H54 (cell line): ENCODE data around the gene PROC.

ENCODE experiments used
- DNase-seq: peaks from one replicate; pipeline ENCODE4 v3.0.0; 2011; ENCODE audit warnings: low spot score, mixed read lengths; ENCODE audit not compliant: insufficient read length
- FAIRE-seq: peaks from 3 replicates; lab custom pipeline; 2011; peaks lifted over from hg19 to GRCh38; lab: Jason Lieb, UNC
- POLR2A ChIP-seq: IDR thresholded peaks from 2 replicates; pipeline ENCODE4 v1.6.1; 2011; ENCODE audit warnings: low read depth, mild to moderate bottlenecking, low read length

PROC gene

DNA sequence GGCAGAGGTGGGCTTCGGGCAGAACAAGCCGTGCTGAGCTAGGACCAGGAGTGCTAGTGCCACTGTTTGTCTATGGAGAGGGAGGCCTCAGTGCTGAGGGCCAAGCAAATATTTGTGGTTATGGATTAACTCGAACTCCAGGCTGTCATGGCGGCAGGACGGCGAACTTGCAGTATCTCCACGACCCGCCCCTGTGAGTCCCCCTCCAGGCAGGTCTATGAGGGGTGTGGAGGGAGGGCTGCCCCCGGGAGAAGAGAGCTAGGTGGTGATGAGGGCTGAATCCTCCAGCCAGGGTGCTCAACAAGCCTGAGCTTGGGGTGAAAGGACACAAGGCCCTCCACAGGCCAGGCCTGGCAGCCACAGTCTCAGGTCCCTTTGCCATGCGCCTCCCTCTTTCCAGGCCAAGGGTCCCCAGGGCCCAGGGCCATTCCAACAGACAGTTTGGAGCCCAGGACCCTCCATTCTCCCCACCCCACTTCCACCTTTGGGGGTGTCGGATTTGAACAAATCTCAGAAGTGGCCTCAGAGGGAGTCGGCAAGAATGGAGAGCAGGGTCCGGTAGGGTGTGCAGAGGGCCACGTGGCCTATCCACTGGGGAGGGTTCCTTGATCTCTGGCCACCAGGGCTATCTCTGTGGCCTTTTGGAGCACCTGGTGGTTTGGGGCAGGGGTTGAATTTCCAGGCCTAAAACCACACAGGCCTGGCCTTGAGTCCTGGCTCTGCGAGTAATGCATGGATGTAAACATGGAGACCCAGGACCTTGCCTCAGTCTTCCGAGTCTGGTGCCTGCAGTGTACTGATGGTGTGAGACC, at the start of gene PROC:
PROC (plus strand) TSS at position 128 of the 812 bp plus-strand sequence. CDS start 1,516 bp downstream, outside the sequence.
- no peak for TF ChIP-seq POLR2A
- FAIRE-seq (no peak), DNase-seq (no peak)

DNA sequence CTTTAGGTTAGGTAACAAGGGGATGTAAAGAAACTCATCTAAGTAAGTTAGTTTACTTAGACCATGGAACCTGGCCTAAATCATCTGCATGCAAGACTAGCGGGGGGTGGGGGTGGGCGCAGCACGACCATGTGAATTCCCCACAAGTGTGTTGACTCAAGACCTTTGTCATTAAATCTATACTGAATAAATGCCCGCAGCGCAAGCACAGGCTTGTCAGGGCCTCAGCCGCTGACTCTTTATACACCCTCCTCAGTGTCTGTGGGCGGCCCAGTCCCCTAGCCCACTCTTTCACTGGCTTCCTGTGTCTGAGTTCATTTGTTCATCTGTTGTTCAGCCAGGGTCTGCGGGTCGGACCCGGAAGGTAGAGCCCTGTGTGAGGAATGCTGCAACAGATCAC, 48.2 kb upstream of the PROC start:
- no peak for TF ChIP-seq POLR2A
- FAIRE-seq (no peak), DNase-seq (no peak)

DNA sequence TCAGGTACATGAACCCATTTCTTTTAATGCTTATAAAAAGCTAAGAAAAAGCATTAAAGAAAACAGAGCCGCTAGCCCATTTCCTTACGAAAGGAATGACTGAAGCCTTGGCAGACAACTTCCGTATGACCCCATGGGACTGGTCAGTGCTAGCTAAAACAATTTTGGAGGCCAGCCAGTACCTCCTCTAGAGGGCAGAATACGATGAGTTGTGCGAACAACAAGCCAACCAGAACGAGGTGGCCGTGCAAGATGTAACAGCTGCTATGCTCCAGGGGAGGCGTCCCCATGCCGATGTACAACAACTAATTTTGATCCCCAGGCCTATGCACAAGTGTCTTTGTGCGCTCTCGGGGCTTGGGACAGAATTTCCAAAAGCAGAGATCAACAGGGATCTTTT, 47.2 kb upstream of the PROC start:
- no peak for FAIRE-seq
- TF ChIP-seq POLR2A = no peak
- no peak for DNase-seq

DNA sequence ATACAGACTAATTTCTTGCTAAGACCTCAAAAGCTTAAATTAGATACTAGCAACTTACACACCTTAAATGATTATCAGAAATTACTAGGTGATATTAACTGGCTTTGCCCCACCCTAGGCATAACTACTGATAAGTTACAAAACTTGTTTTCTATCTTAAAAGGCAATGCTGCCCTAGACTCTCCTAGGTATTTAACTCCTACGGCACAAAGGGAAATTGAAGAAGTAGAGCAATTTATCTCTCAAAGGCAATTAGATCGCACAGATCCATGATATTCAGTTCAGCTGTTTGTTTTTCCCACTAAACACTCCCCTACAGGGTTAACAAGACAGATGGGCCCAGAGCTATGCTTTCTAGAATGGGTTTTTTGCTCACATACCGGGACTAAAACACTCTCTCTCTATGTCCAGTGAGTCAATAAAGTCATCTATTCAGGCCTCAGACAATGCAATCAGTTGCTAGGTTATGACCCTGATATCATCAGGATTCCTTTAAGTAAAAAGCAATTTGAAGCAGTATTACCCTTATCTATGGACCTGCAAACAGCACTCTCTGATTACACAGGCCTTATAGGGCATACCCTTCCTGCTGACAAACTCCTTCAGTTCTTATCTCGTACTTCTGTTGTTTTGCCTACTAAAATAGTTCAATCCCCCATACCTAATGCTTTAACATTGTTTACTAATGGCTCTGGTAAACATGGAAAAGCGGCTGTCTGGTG, 44.7 kb upstream of the PROC start:
- no peak for TF ChIP-seq POLR2A
- no peak for DNase-seq
- no peak for FAIRE-seq

DNA sequence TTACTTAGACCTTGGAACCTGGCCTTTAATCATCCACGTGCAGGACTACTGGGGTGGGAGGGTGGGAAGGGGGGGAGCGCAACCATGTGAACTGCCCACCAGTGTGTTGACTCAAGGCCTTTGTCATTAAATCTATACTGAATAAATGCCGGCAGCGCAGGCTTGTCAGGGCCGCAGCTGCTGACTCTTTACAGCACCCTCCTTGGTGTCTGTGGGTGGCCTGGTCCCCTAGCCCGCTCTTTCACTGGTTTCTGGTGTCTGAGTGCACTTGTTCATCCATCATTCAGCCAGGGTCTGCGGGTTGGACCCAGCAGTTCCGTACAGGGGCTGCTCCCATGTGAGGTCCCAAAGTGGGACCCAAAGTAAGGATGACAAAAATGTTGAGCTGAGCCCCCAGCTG, 42.0 kb upstream of the PROC start:
- FAIRE-seq (no peak), DNase-seq (no peak)
- TF ChIP-seq POLR2A = no peak

DNA sequence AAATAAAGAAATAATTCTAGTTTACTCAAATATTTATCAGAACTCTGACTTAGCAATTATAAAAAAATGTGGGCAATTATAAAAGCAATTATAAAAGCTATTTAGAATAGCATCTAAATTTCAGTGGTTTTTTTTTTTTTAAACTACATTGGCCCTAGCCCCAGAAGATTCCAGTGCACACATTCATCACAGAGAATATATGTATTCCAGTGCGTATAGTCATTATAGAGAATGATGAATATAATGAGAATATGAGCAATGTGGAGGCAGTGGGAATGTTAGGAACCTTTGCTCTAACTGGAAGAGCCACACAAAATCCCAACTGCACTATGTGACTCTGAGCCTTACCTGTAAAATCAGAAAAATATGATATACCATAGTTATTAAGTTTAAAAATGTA, 41.0 kb upstream of the PROC start:
- DNase-seq = no peak
- FAIRE-seq = no peak
- no peak for TF ChIP-seq POLR2A

DNA sequence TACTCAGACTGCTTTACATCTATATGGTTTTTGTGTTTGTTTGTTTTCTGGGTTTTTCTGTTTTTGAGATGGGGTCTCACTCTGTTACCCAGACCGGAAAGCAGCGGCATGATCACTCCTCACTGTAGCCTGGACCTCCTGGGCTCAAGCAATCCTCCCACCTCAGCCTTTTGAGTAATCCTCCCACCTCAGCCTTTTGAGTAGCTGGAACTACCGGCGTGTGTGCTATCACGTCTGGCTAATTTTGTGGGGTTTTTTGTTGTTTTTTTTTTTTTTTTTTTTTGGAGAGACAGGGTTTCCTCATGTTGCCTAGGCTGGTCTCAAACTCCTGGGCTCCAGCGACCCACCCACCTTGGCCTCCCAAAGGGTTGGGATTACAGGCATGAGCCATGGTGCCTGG, 39.5 kb upstream of the PROC start:
- no peak for DNase-seq
- FAIRE-seq = no peak
- no peak for TF ChIP-seq POLR2A

DNA sequence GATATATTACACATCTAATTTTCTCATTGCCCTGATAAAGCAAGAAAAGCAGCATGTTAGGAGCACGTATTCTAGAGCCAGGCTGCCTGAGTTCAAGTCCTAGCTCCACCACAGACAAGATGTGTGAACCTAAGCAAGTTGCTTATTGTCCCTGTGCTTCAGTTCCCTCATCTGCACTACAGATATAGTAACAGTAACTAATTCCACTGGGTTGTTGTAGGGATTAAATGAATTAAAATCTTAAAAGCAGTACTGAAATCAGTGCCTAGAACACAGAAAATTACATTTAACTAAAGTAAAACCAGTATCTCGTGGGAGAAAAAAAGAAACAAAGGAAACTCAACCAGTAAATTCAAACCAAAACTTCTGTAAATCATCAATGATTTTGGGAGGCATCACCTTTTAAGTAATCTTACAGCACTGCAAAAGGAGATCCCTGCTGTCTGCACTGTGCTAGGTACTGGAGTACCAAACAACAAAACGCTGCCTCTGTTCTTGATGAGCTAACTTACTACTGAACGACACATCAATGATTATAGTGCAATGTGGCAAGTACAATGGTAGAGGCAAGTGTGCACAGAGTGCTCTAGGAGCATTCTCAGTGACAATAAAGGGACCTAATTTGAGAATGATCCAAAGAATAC, 38.4 kb upstream of the PROC start:
- FAIRE-seq (peak; percentile 36), DNase-seq (no peak)
- no peak for TF ChIP-seq POLR2A

DNA sequence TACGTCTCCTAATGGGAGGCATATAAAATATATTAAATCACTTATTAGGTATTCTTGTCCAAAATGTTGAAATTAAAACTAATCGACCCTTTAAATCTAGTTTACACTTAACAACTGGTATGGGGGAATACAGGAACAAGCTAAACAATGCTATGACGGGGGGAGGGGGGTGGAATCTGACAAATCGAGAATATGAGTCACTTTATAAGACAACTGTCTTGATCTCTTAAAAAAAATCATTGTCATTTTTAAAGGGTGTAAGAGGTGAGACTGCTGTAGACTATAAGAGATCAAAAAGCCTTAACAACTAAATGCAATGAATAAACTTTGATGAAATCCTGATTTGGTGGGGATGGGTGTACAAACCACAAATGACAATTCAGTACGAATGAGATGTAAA, 36.5 kb upstream of the PROC start:
- FAIRE-seq (no peak), DNase-seq (no peak)
- no peak for TF ChIP-seq POLR2A

DNA sequence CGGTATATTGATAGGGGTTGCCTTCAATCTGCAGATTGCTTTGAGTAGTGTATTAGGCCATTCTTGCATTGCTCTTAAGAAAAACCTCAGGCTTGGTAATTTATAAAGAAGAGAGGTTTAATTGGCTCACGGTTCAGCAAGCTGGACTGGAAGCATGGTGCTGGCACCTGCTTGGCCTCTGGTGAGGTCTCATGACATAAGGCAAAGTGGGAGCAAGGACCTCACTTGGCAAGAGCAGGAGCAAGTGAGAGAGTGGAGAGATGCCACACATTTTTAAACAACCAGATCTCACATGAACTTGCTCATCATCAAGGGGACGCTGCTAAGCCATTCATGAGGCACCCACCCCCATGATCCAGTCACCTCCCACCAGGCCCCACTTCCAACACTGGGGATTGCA, 35.4 kb upstream of the PROC start:
- FAIRE-seq = peak; percentile 6
- TF ChIP-seq POLR2A = no peak
- DNase-seq = no peak

DNA sequence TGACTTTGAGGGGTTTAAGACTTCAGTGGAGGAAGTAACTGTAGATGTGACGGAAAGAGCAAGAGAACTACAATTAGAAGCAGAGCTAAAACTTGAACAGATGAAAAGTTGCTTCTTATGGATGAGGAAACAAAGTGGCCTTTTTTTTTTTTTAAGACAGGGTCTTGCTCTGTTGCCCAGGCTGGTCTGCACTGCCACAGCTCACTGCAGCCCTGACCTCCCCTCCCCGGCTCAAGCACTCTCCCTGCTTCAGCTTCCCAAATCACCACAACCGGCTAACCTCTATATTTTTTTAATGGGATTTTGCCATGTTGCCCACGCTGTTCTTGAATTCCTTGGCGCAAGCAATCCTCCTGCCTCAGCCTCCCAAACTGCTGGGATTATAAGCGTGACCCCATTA, 33.7 kb upstream of the PROC start:
- DNase-seq (no peak), FAIRE-seq (no peak)
- TF ChIP-seq POLR2A = no peak

DNA sequence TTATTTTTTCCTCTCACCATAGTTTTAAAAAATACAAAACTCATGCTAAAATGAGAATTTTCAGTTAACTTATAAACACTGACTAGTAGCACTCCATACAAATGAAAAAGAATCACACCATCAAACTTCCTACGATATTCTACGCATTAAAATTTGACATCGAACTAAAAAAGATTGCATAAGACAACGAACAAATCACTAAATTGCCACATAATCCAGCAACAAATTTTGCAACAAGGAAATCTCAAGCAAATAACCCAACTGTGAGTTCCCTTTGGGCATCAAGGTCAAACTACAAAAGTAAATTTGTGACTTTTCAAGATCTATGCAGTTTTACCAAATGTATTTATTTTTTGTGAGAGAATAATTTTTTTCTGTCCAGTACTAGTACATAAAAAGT, 32.0 kb upstream of the PROC start:
- no peak for TF ChIP-seq POLR2A
- FAIRE-seq (no peak), DNase-seq (no peak)

DNA sequence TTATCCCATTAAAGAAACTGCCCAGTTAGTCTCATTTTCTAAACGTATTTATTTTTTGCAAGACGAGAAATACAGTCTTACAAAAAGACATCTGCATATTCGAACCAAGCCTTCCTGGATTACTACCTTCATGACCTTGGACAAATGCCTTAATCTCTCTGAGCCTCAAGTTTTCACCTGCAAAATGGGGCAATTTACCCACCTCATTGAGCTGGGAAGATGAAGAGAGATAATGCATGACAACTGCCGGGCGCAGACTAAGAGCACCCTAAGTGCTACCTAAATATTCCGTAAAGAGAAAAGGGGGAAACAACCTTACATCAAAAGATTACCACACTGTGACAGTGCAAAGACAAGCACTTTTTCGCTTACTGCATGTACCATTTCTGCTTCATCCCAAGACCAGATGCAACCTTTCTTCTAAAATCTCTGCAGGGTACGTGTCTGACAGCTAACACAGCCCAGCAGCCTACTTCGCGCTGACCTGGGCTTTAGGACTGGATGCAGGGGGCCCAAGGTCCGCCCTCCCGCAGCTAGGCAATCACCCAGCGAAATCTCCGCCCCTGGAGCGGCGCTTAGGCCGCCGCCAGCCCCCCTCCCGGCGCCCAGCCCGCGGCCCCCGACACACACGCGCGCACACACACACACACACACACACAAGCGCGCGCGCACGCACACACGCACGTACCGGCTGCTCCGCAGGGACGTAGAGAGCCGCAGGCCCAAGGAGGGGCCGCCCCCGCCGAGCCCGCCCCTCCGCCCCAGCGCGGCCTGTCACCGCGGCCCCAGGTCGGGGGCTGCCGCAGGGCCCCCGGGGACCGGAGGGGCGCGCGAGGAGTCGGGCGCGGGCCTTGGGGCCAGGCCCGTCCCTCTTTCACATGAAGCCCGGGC, 31.2 kb upstream of the PROC start:
- peak; percentile 69 for DNase-seq
- FAIRE-seq = no peak
- TF ChIP-seq POLR2A = peak; percentile 38; the same call in 1 of the 2 replicates
